Stimulated activated CD8-positive, alpha-beta memory T cell treated with anti-CD3 and anti-CD28 coated beads, Interleukin-2, amount 100 ng/mL, for 48 hours (primary cell): ENCODE measurements around the gene ACSS1.

ENCODE experiments used
- DNase-seq, 2 donors: peaks; one replicate each; pipeline ENCODE4 v3.0.0-alpha.2; 2020; ENCODE audit warnings: low read depth in 2 of 2

Gene ACSS1

DNA sequence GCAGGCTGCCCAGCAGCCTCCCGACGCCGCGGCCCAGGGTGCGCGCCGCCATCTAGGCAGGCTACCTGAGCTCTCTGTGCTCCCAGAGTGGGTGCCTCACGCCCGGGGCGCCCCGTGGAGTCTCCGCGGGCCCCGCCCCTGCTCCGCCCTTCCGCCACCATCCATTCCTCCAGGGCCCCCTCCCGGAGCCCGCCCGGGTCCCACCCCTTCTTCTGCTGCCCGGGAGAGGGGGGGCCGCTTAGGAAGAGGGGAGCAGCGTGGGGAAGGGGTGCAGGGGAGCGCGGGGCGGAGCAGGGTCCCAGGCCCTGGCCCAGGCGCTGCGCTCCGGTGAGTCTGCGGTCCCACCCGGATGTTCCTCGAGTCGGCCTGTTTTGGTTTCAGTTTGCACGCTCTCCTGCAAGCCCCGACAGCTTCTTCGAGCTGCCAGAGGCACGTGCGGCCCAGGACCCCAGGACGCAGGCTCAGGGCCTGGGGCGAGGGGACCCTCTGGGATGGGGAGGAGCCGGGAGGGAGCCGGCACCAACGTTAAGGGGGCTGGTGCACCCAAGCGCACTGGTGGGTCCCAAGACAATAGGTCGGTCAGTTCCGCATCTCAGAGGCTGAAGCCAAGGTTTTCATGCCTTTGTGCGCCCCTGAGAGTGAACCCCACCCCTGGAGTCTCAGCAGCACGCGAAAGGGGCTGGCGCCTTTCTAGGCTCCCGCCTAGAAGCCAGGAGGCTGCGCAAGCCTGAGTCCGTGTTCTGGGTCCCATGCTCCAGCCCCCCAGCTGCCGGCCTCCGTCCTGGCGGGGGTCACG, at the start of gene ACSS1:
ACSS1 (minus strand) TSS at position 89 of the 796 bp plus-strand sequence; CDS start at position 52, 37 bp downstream.
- DNase-seq, result peak; percentile 45 to 57

DNA sequence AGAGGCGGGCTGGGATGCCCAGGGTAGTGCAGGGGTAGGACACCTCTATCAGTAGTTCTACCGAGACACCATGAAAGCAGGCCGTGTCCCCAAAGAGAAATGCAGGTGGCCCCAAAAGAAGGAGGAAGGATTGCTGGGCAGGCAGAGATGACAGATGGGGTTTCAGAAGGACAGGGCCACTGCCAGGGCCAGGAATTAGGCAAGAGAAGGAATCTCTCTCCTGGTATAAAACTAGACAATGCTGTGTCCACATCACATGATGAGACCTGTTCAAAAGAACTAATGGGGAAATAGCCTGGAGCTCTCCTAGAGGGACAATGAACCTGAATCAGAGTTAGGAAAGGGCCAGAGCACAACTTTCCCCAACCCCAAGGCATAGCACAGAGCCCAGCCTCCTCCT, 45.6 kb upstream of the ACSS1 start:
- DNase-seq, result no peak

DNA sequence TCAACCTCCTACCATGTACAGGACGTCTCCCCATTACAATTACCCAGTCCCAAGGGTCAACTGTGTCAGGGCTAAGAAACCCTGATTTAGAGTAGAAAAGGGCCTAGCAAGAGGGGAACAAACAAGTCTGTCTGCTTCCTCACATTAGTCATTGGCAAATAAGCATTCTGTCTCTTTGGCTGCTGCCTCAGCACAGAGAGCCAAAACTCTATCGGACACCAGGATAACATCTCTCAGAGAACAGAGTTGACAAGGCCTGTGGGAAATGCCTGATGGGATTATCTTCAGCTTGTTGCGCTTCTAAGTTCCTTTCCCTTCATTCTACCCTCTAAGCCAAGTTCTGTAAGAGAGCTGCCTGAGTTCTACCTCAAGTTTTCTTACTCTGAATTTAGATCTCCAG, 43.0 kb upstream of the ACSS1 start:
- no peak for DNase-seq

DNA sequence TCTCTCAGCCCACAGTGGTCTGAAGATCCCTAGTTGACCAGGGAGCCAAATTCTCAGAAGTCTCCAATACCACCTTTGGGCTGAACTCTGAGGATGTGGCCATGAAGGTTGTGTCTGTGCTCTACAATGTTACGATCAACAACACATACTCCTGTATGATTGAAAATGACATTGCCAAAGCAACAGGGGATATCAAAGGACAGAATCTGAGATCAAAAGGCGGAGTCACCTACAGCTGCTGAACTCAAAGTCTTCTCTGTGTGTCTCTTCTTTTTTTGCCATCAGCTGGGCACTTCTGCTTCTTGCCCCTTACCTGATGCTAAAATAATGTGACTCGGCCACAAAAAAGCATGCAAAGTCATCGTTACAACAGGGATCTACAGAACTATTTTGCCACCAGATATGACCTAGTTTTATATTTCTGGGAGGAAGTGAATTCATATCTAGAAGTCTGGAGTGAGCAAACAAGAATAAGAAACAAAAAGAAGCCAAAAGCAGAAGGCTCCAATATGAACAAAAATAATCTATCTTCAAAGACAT, 41.7 kb upstream of the ACSS1 start:
- DNase-seq, result no peak

DNA sequence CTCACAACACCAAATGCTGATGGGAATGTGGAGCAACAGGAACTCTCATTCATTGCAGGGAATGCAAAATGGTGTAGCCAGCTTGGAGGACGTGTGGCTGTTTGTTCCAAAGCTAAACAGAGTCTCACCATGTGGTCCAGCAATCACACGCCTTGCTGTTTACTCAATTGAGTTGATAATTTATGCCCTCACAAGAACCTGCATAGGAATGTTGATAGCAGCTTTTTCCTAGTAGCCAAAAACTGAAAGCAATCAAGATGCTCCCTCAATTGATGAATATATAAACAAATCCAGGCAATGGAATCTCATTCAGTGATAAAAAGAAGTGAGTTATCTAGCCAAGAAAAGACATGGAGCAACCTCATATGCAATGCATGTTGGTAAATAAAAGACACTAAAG, 39.6 kb upstream of the ACSS1 start:
- no peak for DNase-seq

DNA sequence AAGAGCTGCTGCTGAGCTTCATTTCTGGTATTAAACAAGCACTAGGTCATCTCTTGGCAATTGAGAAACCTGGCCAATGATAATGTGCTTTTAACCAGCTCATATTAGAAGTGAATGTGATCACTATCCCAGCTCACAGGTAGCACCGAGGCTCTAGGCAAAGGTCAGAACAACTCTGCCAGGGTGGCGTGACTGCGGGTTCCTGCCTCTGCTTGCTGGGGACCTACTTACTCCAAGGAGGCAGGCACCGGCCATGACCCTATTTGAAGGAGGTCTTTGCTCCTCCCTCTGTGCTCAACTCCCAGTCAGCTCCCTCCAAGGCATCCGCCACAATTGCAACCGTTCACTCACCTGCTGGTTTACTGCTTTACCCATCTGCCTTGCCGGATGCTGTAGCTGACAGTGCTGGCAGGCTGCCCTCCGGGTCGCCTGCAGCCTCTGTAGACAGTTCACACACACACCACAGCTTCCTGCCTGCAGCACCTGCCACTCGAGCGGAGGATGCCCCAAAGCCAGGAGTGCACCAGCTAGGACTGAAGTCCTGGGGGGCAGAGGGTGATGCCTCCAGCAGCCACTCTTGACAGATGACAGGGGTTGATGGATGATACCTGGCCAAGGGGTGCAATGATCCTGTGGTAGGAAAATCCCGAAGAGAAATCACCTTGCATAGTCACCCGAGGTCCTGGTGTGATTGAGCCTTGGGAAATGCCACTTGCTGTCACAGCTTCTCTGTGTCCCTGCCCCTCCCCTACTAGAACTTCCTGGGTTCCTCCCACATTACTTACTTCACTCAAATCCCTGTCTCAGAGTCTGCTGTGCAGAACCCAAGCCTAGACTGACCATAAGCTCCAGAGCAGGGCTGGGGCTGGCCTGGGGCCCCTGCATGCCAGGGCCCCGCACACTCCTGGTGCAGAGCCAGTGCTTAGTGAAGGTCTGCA, 32.8 kb upstream of the ACSS1 start:
- DNase-seq, result peak in 1 of 2 donors; percentile 36

DNA sequence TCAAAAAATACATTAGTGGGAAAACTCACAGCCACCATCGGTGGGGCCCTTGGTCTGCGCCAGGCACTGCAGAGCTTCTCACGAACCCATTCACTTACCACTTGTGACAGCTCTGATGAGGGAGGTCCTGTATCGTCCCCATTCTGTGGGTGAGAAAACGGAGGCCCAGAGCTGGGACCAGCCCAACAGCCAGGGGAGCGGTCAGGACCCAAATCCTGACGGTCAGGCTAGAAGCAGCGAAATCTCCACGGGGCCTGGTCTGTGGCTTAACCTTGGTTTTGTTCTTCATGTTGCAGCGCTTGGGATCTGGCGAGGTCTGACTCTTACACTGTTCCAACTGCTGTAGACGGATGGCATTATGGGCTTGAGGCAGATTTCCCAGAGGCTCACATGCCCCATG, 31.7 kb upstream of the ACSS1 start:
- no peak for DNase-seq

DNA sequence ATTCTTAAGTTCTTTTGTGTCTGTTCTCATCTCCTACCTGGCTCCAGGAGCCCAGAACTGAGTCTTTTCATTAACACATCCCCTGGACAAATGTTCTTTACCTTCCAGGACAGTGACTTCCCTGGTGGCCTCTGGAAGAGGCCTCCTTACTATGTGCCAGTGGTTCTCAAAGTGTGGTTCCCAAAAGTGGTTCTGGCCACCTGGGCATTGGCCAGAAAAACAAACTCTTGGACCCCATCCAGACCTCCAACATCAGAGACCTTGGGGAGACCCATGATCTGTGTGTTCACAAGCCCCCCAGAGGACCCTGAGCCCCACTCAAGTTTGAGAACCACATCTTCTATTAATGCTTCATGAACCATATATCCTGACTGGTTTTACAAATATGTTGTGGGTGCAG, 31.2 kb upstream of the ACSS1 start:
- no peak for DNase-seq

DNA sequence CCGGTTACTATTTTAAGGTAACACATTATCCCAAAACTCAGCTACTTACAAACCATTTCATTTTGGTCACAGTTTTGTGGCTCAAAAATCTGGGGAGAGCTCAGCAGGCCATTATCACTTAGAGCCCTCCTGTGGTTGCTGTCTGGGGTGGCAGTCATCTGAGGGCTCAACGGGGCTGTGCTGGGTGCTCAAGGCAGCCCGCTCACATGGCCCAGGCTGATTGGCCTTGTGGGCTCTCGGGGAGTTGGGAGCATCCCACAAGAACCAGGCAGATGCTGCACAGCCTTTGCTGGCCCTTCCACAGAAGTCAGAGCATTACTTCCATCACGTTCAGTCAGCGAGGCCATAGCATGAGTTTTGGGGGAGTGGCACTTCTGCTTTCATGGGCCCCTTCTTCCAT, 30.3 kb upstream of the ACSS1 start:
- no peak for DNase-seq

DNA sequence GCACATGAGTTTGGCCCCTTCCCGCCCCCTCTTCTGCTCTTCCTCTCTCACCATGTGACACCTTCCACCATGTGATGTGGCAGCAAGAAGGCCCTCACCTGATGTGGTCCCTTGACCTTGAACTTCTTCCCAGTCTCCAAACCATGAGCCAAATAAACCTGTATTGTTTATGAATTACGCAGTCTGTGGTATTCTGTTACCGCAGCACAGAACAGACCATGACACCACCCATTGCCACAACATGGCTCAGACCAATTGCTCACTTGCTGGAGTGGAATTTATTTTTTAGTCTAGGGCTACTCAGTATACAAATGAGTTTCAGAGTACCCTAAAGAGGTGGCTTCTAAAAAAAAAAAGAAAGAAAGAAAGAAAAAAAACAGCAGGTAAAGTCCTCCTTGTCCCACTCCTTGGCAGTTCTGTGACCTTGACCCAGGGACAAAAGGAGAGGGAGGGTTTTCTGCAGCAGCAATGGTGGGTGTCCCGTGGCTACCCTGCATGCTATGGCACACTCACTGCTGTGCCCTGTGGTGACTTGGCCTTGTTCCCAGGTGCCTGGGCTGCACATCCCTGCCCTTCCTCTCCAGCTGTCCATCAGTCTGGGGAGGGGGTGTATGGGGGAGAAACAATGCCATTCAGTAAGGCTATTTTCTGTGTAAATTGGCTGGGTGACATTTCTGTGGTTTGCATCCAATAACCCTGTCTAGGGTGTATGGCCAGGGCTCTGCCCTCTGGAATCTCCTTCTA, 29.4 kb upstream of the ACSS1 start:
- no peak for DNase-seq

DNA sequence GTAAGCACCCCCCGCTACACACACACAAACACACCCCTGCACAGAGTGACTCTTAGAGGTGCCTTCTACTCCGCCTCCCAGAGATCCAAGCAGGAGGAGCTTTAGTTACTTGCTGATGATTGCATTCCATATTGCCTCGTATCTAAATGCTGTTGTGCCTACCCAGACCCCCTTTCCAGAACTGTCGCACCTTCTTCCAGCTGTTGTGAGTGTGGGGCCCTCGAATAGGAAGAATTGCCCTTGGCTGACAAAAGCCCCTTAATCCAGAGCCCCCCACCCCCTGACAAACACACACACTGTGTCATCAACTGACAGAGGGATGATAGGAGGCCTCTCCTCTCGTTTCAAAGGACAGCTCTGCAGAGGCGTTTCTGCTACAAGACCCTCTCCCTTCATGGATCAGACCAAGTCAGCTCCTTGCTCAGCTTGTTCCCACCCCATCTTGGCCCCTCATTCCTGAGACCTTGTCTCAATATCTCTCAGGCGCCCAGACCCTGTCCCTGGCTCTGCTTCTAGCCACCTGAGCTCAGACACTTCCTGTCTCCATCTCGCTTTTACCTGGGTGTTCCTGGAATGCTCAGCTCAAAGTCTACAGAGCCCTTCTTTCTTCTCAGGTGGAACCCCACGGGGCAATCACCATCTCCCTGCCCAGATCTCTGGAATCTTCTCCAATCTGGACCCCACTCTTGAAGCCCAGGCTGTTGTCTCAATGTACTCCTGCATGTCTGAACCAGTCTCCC, 28.0 kb upstream of the ACSS1 start:
- no peak for DNase-seq

DNA sequence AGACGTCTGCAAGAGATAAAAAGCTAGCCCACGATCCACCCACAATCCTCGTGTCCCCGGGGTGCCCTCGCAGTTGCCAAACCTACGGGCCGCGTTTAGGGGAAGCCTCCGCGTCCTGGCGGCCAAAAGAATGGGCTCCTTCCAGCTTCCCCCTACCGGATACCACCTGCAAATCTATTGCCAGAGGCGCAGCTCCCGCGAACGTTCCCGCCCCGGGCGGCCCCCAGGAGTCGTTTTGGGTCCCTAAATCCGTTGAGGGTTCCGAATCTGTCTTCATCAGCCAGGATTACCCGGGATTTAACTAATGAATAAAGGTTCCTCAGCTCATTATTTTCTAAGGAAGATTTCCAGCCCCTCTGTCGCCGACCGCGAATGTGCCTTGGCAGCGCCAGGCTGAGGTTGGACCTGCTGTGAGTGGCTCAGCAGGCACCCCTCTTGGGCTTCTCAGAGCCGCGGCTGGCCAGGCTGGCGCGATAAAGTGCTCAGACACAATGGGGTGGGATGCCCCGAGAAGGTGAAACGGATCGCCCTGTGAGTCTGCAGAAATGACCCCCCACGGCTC, 26.8 kb upstream of the ACSS1 start:
- DNase-seq, result no peak

DNA sequence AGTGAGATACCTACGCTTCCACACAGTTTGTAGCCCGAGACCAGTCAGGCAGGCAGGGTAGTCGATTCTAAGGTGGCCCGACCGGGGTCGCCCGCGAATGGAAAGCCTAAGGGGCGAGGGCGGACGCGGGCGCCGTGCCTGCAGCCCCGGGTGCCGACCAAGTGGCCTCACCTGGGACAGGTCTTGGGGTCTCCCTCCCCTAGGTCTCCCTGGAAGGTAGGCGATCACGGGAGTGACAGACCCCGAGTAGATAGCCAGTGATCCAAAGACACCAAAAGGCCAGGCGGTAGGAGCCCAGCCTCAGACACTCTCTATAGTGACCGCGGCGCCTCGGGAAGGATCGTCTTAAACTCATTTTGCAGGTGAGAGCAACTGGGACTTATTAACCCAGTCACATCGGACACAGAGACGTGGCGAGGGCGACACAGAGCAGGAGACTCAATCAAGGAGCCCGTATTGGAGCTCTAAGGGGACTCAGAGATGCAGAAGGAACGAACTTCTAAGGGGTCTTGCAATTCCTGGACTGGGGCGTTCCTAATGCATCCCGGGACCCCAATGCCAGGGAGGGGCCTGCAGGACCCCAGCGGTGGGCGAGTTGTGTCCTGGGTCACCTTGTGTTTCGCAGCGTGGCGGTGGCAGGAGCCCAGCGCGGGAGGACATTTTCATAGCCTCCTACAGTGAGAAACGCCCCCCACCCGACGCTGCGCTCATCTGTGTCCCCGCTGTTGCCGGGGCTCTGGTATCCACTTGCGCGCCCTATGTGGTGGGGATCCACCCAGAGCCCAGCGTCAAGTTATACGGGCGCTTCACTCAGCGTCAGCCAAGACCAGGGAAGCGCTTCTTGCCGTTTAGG, 26.1 kb upstream of the ACSS1 start:
- no peak for DNase-seq

DNA sequence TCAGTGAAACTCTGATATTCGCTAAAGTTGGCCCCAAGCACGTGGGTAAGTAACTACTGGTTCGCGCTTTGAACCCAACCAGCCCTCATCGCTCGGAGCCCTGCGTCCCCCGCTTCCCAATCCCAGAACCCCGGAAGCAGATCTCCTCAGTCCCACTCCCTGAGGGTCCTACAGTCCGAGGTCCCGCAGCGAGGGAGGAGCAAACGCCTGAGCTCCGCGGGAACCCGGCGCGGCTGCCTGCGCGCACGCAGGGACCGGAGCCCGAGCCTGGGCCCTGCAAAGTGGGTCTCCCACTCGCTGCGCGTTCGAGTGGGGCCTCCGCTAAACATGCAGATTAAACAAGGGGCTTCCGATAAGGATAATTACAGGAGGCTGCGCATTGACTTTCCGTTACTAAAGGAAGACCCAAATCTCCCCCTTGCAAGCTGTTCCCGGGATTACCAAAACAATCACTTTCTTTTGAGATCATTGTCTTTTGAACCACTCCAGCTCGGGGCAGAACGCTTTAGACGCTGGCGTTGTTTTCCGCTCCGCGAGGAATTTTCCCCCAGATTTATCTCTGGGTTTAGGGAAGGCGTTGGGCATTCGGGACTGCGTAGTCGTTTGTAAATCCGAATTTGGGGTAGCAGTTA, 25.3 kb upstream of the ACSS1 start:
- DNase-seq, result no peak

DNA sequence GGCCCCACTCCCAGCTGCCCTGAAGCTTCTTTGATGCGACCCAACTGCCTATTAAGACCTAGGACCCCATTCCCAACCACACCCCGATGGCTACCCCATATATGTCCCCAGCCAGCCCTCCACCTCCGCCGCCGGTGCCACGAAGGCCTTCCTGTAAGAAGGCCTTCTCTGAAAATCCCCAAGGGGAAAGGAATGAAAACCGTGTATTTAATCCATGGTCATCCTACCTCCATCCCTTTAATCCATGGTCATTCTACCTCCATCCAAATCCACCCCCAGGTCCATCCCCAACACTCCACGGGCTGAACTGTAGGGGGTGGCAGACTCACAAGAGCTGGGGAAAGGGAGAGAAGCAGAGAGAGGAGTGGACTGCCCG, 24.5 kb upstream of the ACSS1 start:
- DNase-seq, result no peak

DNA sequence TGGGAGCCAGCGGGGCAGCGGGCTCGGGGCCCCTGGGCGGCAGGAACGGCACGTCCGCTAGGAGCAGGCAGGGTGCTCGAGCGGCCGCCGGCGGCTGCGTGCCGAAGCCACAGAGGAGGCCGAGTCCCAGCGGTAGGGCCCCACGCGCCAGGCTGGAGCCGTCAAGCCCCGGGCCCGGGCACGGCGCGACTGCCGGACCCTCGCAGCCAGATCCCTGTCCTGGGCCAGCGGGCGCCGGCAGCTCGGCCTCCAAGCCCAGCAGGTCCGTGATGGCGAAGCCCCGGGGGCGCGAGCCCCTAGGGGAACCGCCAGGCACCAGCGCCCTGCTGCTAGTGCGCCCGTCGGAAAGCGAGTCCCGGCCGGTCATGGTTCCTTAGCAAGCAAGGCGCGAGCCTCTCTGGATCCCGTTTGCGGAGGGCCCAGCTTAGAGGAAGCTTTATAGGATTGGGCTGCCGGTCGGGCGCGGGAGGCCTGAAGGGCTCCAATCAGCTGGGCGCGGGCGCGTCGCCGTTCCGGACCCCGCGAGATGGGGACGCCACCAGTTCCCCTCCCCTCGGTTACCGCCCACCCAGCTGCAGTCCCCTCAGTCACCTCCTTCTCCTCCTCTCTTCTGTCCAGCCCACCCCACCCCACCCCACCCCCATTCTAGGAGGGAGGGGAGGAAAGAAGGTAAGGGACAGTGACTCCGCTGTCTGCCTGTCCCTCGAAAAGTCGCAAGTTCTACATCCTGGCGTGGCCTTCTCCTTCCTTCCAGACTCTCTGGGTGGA, 24.0 kb upstream of the ACSS1 start, which contains the start of gene VSX1:
VSX1 (minus strand) TSS at position 412 of the 768 bp plus-strand sequence; CDS start at position 367, 45 bp downstream.
- no peak for DNase-seq

DNA sequence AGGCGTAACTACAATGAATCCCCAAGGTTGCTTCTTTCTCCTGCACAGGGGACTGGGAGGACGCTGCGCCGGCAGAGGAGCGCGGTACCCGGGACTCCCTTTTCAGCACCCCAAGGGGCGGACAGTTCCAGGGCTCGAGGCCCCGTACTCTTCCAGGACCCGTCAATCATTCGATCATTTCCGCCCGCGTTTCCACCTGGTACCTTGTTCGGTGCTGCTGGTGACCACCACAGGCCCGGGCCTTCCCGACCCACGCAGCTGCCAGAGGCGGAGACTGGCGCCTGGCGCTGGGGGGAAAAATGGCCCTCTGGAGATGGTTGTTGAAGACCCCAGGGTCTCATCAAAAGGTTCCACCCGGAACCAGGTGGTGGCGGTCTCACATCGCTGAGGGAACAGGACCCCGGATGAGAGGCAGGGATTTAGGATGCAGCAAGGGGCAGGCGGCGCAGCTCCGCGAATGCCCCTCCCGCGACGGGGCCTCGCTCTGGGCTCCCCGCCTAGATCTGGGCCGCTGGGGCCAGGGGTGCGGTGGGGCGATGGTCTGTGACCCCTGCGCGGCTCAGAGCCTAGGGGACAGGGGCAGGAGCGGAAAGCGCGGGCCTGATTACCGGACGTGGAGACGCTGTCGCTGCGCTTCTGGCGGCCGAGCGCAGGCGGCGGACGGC, 23.3 kb upstream of the ACSS1 start:
- DNase-seq, result peak in 1 of 2 donors; percentile 33

DNA sequence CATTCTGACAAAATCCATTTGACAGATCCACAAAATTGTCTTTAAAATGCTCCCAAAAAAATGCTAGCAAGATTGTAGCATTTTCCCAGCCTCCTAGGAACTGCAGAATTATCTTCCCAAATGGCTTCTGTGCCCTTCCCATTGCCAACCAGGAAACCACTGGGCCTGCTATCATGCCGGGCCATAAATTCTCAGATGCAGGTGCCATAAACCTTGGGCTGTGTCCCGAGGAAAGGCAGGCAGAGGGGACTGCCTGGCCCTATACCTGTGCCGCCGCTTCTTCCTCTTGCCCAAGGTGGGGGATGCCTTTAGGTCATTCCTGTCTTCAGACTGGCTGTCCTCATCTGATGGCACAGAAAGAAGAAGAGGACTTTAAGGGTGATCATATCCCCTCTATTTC, 21.2 kb upstream of the ACSS1 start:
- no peak for DNase-seq
